GM23338 (cell line): ENCODE results near the gene DDX39A. TPM values are rescaled to one million over a fixed set of nuclear protein-coding genes. Genes with fewer than 3 reads are reported as not detected.

ENCODE experiments used
- ATAC-seq: fragments of 200-7000 bp; cut with Tn5 transposase; 3 replicates; pipeline ENCODE4 v1.9.1; 2020
- DNase-seq: peaks from one replicate; pipeline ENCODE4 v3.0.0-alpha.2; 2015; ENCODE audit warnings: low spot score
- H2AFZ ChIP-seq: fragments of 200-600 bp; sonication (generic); 2 replicates; pipeline ENCODE4 v1.8.0; 2016; ENCODE audit warnings: antibody characterized with exemption, mild to moderate bottlenecking, moderate library complexity
- H3F3A ChIP-seq: fragments of 200-600 bp; sonication (generic); replicated peaks from 2 replicates; pipeline ENCODE4 v1.8.0; 2017; ENCODE audit warnings: antibody characterized with exemption, mixed run types, low read depth
- H3K27ac ChIP-seq: fragments of 200-600 bp; sonication (generic); 2 replicates; pipeline ENCODE4 v1.6.1; 2016; ENCODE audit warnings: low read depth
- H3K27me3 ChIP-seq: fragments of 200-600 bp; sonication (generic); 2 replicates; pipeline ENCODE4 v1.8.0; 2016; ENCODE audit warnings: mild to moderate bottlenecking, mixed run types, moderate library complexity; ENCODE audit not compliant: insufficient read depth
- H3K36me3 ChIP-seq: fragments of 200-600 bp; sonication (generic); 2 replicates; pipeline ENCODE4 v1.8.0; 2016; ENCODE audit warnings: mild to moderate bottlenecking; ENCODE audit not compliant: insufficient read depth
- H3K4me1 ChIP-seq: fragments of 200-600 bp; sonication (generic); 2 replicates; pipeline ENCODE4 v1.8.0; 2016; ENCODE audit warnings: mild to moderate bottlenecking, moderate library complexity; ENCODE audit not compliant: insufficient read depth
- H3K4me2 ChIP-seq: fragments of 200-600 bp; sonication (generic); 2 replicates; pipeline ENCODE4 v1.7.1; 2017; ENCODE audit warnings: mixed run types
- H3K4me3 ChIP-seq: fragments of 200-600 bp; sonication (generic); 2 replicates; pipeline ENCODE4 v1.6.1; 2016; ENCODE audit warnings: mixed run types
- H3K79me2 ChIP-seq: fragments of 200-600 bp; sonication (generic); replicated peaks from 2 replicates; pipeline ENCODE4 v1.8.0; 2017; ENCODE audit warnings: mild to moderate bottlenecking; ENCODE audit not compliant: insufficient read depth
- H3K9me2 ChIP-seq: fragments of 200-600 bp; sonication (generic); 2 replicates; pipeline ENCODE4 v1.8.0; 2017; ENCODE audit not compliant: insufficient read depth
- H4K20me1 ChIP-seq: fragments of 200-600 bp; sonication (generic); replicated peaks from 2 replicates; pipeline ENCODE4 v1.8.0; 2017; ENCODE audit warnings: mild to moderate bottlenecking; ENCODE audit not compliant: insufficient read depth
- H3K27ac Mint-ChIP-seq: 2 replicates; pipeline ENCODE4 v1.8.0; 2020; ENCODE audit warnings: inconsistent platforms, mild to moderate bottlenecking, moderate library complexity, mixed read lengths
- H3K27me3 Mint-ChIP-seq: 3 replicates; pipeline ENCODE4 v1.8.0; 2022; ENCODE audit warnings: low read depth, mild to moderate bottlenecking, moderate library complexity, mixed read lengths, inconsistent platforms; ENCODE audit not compliant: insufficient read depth, poor library complexity
- H3K36me3 Mint-ChIP-seq: 3 replicates; pipeline ENCODE4 v1.8.0; 2021; ENCODE audit warnings: low read depth, mild to moderate bottlenecking, inconsistent platforms, moderate library complexity, mixed read lengths
- H3K4me1 Mint-ChIP-seq: 3 replicates; pipeline ENCODE4 v1.8.0; 2020; ENCODE audit warnings: mild to moderate bottlenecking, inconsistent platforms, mixed read lengths
- H3K4me3 Mint-ChIP-seq: 3 replicates; pipeline ENCODE4 v1.8.0; 2021; ENCODE audit warnings: moderate library complexity, mild to moderate bottlenecking, inconsistent platforms, mixed read lengths
- H3K9me3 Mint-ChIP-seq: 3 replicates; pipeline ENCODE4 v1.8.0; 2020; ENCODE audit warnings: moderate library complexity, mild to moderate bottlenecking, inconsistent platforms, mixed read lengths
- CREB1 ChIP-seq: fragments of 250-450 bp; sonication (Bioruptor Pico); IDR thresholded peaks from 2 replicates; pipeline ENCODE4 v1.5.0; 2020; ENCODE audit warnings: low read depth, mild to moderate bottlenecking, moderate library complexity
- CTCF ChIP-seq, 2 experiments: fragments of 200-600 bp in 1 of 2; sonication (generic) in 1 of 2; conservative IDR thresholded peaks; 2 replicates each; pipeline versions ENCODE4 v1.5.1 to v1.6.1; 2016 to 2017; ENCODE audit warnings: antibody characterized with exemption in 2 of 2, low read depth in 2 of 2, mild to moderate bottlenecking in 2 of 2, moderate library complexity in 1 of 2
- ETS1 ChIP-seq: IDR thresholded peaks from 2 replicates; pipeline ENCODE4 v1.6.1; 2016; ENCODE audit warnings: antibody characterized with exemption
- EZH2 ChIP-seq: fragments of 200-600 bp; sonication (generic); IDR thresholded peaks from one replicate; pipeline ENCODE4 v1.8.0; 2017; ENCODE audit warnings: antibody characterized with exemption, mild to moderate bottlenecking, low read depth; ENCODE audit not compliant: unreplicated experiment
- EZH2phosphoT487 ChIP-seq: fragments of 200-600 bp; sonication (generic); IDR thresholded peaks from one replicate; pipeline ENCODE4 v1.8.1; 2018; ENCODE audit warnings: antibody characterized with exemption; ENCODE audit not compliant: unreplicated experiment
- JUNB ChIP-seq: IDR thresholded peaks from one replicate; pipeline ENCODE4 v1.6.1; 2016; ENCODE audit warnings: antibody characterized with exemption; ENCODE audit not compliant: unreplicated experiment
- NANOG ChIP-seq: IDR thresholded peaks from 2 replicates; pipeline ENCODE4 v1.6.1; 2016; ENCODE audit warnings: antibody characterized with exemption, borderline replicate concordance
- POLR2AphosphoS5 ChIP-seq: IDR thresholded peaks from 2 replicates; pipeline ENCODE4 v1.6.1; 2016; ENCODE audit warnings: antibody characterized with exemption, low read depth
- REST ChIP-seq: IDR thresholded peaks from one replicate; pipeline ENCODE4 v1.6.1; 2018; ENCODE audit warnings: antibody characterized with exemption; ENCODE audit not compliant: unreplicated experiment
- ZNF114 ChIP-seq: fragments of 250-450 bp; sonication (Bioruptor Pico); IDR thresholded peaks from 2 replicates; pipeline ENCODE4 v1.5.0; 2020; ENCODE audit warnings: mild to moderate bottlenecking, moderate library complexity
- ZNF331 ChIP-seq: fragments of 250-450 bp; sonication (Bioruptor Pico); IDR thresholded peaks from 2 replicates; pipeline ENCODE4 v1.5.0; 2020; ENCODE audit warnings: low read depth, mild to moderate bottlenecking, moderate library complexity
- ZNF462 ChIP-seq: fragments of 250-450 bp; sonication (Bioruptor Pico); IDR thresholded peaks from 2 replicates; pipeline ENCODE4 v1.5.0; 2020; ENCODE audit warnings: mild to moderate bottlenecking, moderate library complexity
- polyA plus RNA-seq: library from polyadenylated mRNA; unstranded; fragments of >200 nt; fragmentation: Nextera tagmentation; extraction: Ambion mirVana; gene quantifications from 2 replicates; pipeline ENCODE4 v1.2.1, GENCODE V29; 2016
- total RNA-seq: library from RNA; depleted of rRNA; stranded (reverse); fragments of >200 nt; shearing (Covaris generic); gene quantifications from 2 replicates; pipeline ENCODE4 v1.2.3, GENCODE V29; 2014

The DDX39A gene
- total and polyA plus RNA-seq, 2 experiments from 2014 or later: 195 to 196 TPM

- Mint-ChIP-seq H3K4me3 (no peak overlapping the region), H3K36me3 (peaks cover 62% of the 10 kb centered on the region), H3K4me1 (peaks cover 17% of the 10 kb centered on the region), H3K27me3 (peaks cover 8% of the 10 kb centered on the region), H3K9me3 (no peaks in the 10 kb centered on the region; the same call in 2 of the 3 replicates), H3K27ac (no peak overlapping the region)
- H3K36me3 ChIP-seq: peaks cover 34% of the 10 kb centered on the region
- no peaks in the 10 kb centered on the region for H3K9me2 ChIP-seq
- no peak overlapping the region for H2AFZ ChIP-seq
- no peak overlapping the region for H3K4me3 ChIP-seq
- H3F3A ChIP-seq: peaks cover 19% of the 10 kb centered on the region; the same call in 1 of the 2 replicates
- H3K4me2 ChIP-seq: no peak overlapping the region
- no peak overlapping the region for H3K27ac ChIP-seq
- H4K20me1 ChIP-seq: peaks cover 15% of the 10 kb centered on the region
- TF ChIP-seq ZNF114 (CRISPR knock-in tag) (no peak), ZNF331 (CRISPR knock-in tag) (no peak), REST (no peak), CREB1 (no peak), ETS1 (no peak), NANOG (no peak), EZH2 (no peak), EZH2phosphoT487 (no peak), ZNF462 (CRISPR knock-in tag) (no peak), CTCF (conservative IDR thresholded peaks at IDR 0.05; ENCODE audit: low read depth in 2 of 2) (no peak), POLR2AphosphoS5 (no peak), JUNB (no peak)
- ATAC-seq: no peak
- no peak for DNase-seq
- H3K27me3 ChIP-seq: no peaks in the 10 kb centered on the region
- peaks cover 22% of the 10 kb centered on the region for H3K79me2 ChIP-seq
- peaks cover 7% of the 10 kb centered on the region; the same call in 1 of the 2 replicates for H3K4me1 ChIP-seq
Measured at GRCh38 chr19:14408491-14409145, 10.5 kb downstream of the DDX39A start.
